ENCODE results near the gene RNASE11. TPM values are rescaled to one million over a fixed set of nuclear protein-coding genes. Genes with fewer than 3 reads are reported as not detected.

RNASE11 gene
- total RNA-seq, 1 experiment from 2014 or later: not detected

DNA sequence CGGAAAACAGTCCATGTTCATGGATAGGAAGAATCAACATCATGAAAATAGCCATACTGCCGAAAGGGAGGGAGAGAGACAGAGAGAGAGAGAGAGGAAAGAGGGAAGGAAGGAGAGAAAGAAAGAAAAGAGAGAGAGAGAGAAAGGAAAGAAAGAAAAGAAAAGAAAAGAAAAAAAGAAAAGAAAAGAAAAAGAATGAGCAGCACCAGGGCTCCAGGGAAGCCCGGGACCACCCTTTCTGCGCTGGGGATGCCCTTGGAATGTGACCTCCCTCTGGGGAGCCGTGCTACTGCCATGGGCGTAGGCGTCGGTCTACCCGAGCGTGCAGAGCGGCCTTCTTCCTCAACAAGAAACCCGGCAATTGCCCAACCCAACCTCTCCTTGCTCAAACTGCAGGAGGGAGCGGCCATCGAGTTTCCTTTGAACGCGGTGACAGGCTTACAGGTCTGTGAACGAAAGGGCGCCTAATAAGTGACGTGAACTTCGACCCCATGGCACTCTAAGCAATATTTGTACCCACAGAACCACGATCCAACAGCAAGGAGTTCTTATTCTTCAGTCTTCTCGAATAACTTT, 36.8 kb upstream of the RNASE11 start:
- Histone ChIP-seq H3K4me3 (ENCODE audit: low read depth, low read length) (no peak overlapping the region), H3K4me1 (peaks cover 22% of the 10 kb centered on the region)
- H3K27me3 Mint-ChIP-seq (ENCODE audit: insufficient read depth, unreplicated experiment): no peaks in the 10 kb centered on the region

DNA sequence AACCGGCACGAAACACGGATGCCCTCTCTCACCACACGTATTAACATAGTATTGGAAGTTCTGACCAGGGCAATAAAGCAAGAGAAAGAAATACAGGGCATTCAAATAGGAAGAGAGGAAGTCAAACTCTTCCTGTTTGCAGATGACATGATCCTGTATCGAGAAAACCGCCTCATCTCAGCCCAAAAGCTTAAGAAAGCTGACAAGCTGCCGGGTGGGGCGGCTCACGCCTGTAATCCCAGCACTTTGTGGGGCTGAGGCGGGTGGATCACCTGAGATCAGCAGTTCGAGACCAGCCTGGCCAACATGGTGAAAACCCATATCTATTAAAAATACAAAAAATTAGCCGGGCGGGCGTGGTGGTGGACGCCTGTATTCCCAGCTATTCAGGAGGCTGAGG, 36.0 kb upstream of the RNASE11 start:
- Histone ChIP-seq H3K4me3 (ENCODE audit: low read depth, low read length) (no peak overlapping the region), H3K27me3 (replicated peaks; ENCODE audit: control insufficient read depth, insufficient read depth, low read length) (no peaks in the 10 kb centered on the region), H3K9me3 (0 out of 2 replicates have a peak, but pooled peaks cover 3% of the 10 kb centered on the region), H3K4me1 (peaks cover 22% of the 10 kb centered on the region), H3K36me3 (ENCODE audit: control insufficient read depth, insufficient read depth, low read length) (no peaks in the 10 kb centered on the region)
- TF ChIP-seq, protein P1, sequence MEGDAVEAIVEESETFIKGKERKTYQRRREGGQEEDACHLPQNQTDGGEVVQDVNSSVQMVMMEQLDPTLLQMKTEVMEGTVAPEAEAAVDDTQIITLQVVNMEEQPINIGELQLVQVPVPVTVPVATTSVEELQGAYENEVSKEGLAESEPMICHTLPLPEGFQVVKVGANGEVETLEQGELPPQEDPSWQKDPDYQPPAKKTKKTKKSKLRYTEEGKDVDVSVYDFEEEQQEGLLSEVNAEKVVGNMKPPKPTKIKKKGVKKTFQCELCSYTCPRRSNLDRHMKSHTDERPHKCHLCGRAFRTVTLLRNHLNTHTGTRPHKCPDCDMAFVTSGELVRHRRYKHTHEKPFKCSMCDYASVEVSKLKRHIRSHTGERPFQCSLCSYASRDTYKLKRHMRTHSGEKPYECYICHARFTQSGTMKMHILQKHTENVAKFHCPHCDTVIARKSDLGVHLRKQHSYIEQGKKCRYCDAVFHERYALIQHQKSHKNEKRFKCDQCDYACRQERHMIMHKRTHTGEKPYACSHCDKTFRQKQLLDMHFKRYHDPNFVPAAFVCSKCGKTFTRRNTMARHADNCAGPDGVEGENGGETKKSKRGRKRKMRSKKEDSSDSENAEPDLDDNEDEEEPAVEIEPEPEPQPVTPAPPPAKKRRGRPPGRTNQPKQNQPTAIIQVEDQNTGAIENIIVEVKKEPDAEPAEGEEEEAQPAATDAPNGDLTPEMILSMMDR (IDR thresholded peaks at IDR 0.05; ENCODE audit: insufficient read depth in 1 of 2, low read depth in 1 of 2, low read length in 1 of 2, severe bottlenecking in 1 of 2, unreplicated experiment in 1 of 2): no peak
- intact Hi-C loops (cut with micrococcal nuclease; ENCODE audit: unreplicated experiment): no loop called here
- Mint-ChIP-seq H3K9me3 (ENCODE audit: unreplicated experiment) (peaks cover 10% of the 10 kb centered on the region), H3K4me1 (ENCODE audit: low read depth, unreplicated experiment) (peaks cover 28% of the 10 kb centered on the region), H3K36me3 (ENCODE audit: insufficient read depth, unreplicated experiment) (peaks cover 20% of the 10 kb centered on the region), H3K27me3 (ENCODE audit: insufficient read depth, unreplicated experiment) (no peaks in the 10 kb centered on the region), H3K4me3 (ENCODE audit: unreplicated experiment) (no peak overlapping the region), H3K27ac (ENCODE audit: unreplicated experiment) (no peak overlapping the region)
- no TSS peak for BruUV-seq (replicated peaks)
- ChIA-PET POLR2A (no interaction called here), CTCF (no interaction called here)
- no peak for DNase-seq

More for the DNA sequence above, 36.8 kb upstream of the RNASE11 start:
- Histone ChIP-seq H3K9me3 (0 out of 2 replicates have a peak, but pooled peaks cover 3% of the 10 kb centered on the region), H3K27me3 (replicated peaks; ENCODE audit: control insufficient read depth, insufficient read depth, low read length) (no peaks in the 10 kb centered on the region), H3K36me3 (ENCODE audit: control insufficient read depth, insufficient read depth, low read length) (no peaks in the 10 kb centered on the region)
- H3K9me3 Mint-ChIP-seq (ENCODE audit: unreplicated experiment): peaks cover 10% of the 10 kb centered on the region
- POLR2A ChIA-PET: no interaction called here
- no TSS peak for BruUV-seq (replicated peaks)
- H3K36me3 Mint-ChIP-seq (ENCODE audit: insufficient read depth, unreplicated experiment): peaks cover 20% of the 10 kb centered on the region
- peak overlapping the region; percentile 43 for H3K4me3 Mint-ChIP-seq (ENCODE audit: unreplicated experiment)
- H3K4me1 Mint-ChIP-seq (ENCODE audit: low read depth, unreplicated experiment): peaks cover 28% of the 10 kb centered on the region
- peak in 1 of 2 experiments; percentile 57 for DNase-seq
- H3K27ac Mint-ChIP-seq (ENCODE audit: unreplicated experiment): no peak overlapping the region
- TF ChIP-seq, protein P1 (IDR thresholded peaks at IDR 0.05; ENCODE audit: insufficient read depth in 1 of 2, low read depth in 1 of 2, low read length in 1 of 2, severe bottlenecking in 1 of 2, unreplicated experiment in 1 of 2): no peak
- CTCF ChIA-PET: no interaction called here
- intact Hi-C loops (cut with micrococcal nuclease; ENCODE audit: unreplicated experiment): no loop called here

DNA sequence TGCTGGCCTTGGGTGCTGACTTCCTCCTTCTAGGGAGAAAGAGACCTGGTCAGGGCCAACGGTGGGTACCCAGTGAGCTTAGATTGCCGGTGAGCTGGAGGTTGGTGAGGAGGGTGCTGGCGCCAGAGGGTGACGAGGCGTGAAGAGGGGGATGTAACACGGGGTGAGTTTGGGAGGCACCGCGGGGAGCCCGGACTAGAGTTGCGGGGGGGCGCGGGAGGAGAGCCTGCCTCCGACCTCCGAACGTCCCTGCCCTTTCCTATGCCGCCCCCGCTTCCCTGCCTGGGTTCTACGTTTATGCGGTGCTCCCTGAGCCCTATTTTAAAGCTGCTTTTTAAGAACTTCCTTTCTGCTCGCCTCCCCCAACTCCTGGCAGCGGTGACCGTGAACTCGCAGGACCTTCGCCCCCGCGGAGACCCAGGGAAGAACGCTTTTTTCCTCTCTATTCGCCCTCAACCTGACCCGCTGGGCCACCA, 35.1 kb upstream of the RNASE11 start:
- no TSS peak for BruUV-seq (replicated peaks)
- Histone ChIP-seq H3K36me3 (ENCODE audit: control insufficient read depth, insufficient read depth, low read length) (no peaks in the 10 kb centered on the region), H3K4me1 (peaks cover 22% of the 10 kb centered on the region), H3K27me3 (replicated peaks; ENCODE audit: control insufficient read depth, insufficient read depth, low read length) (no peaks in the 10 kb centered on the region), H3K4me3 (ENCODE audit: low read depth, low read length) (no peak overlapping the region), H3K9me3 (0 out of 2 replicates have a peak, but pooled peaks cover 3% of the 10 kb centered on the region)
- intact Hi-C loops (cut with micrococcal nuclease; ENCODE audit: unreplicated experiment): no loop called here
- Mint-ChIP-seq H3K27ac (ENCODE audit: unreplicated experiment) (no peak overlapping the region), H3K4me1 (ENCODE audit: low read depth, unreplicated experiment) (peaks cover 19% of the 10 kb centered on the region), H3K9me3 (ENCODE audit: unreplicated experiment) (peaks cover 10% of the 10 kb centered on the region), H3K27me3 (ENCODE audit: insufficient read depth, unreplicated experiment) (no peaks in the 10 kb centered on the region), H3K4me3 (ENCODE audit: unreplicated experiment) (no peak overlapping the region), H3K36me3 (ENCODE audit: insufficient read depth, unreplicated experiment) (peaks cover 14% of the 10 kb centered on the region)
- DNase-seq: no peak
- TF ChIP-seq, protein P1 (IDR thresholded peaks at IDR 0.05; ENCODE audit: insufficient read depth in 1 of 2, low read depth in 1 of 2, low read length in 1 of 2, severe bottlenecking in 1 of 2, unreplicated experiment in 1 of 2): no peak
- POLR2A ChIA-PET: no interaction called here
- CTCF ChIA-PET: interaction anchor here (0.8 kb wide), 1 partner anchor 207 kb away, joined by 3 read pairs; no protein-coding TSS in a partner anchor

Measured in Caco-2 (cell line).